ENCODE data around the gene ZDHHC16.
"Not testable (repeated sequence)": the region's sequence is repeated elsewhere in the genome, so short reads cannot be mapped to it uniquely, and the experiment has no call there.

The ZDHHC16 gene

DNA sequence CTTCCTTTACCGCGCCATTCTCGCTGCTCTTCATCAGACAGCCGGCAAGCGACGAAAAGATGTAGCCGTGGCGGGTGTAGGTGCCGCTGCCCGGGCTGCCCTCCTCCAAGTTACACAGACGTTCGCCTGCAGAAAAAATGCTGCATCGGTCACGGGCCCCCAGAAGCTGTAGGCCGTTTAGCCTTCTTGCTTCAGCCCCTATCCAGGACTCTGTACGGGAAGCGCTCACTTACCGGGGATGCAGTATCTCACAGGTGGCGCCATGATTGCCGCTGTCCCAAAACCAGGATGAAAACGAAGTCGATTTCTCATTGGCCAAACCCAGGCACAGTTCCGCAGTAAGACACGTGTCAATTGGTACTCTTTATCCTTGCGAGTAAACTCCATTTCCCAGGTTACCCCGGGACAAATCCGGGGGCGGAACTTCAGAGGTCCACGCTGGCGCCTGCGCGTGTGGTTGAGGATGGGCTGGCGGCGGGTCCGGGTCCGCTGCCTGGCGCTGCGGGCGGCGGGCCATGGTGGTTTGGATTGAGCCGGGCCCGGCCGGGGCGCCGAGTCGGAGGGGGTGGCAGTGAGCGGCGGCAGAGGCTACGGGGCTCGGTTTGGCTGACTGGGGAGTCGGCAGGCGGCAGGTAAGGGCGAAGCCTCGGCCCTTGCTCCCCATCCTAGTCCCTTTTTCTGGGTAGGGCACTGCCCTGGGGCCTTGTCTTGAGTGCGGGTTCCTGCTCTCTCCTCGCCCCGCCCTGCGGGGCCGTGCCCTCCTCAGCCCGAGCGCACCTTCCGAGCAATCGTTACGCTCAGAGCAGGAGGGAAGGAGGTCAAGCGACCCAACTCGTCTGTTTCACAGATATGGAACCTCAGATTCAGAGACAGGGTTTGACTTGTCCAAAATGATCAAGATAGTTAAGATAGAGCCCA lies at the start of gene ZDHHC16, which contains the start of gene EXOSC1:
Gene ZDHHC16, plus strand, starts transcription at position 454 of the 918 bp plus-strand sequence. CDS start 5,501 bp downstream, outside the sequence.
Gene EXOSC1, minus strand, starts transcription at position 285 of the 918 bp plus-strand sequence. Its CDS starts 21 bp downstream, at position 264.
- DNase-seq = peak; percentile 72

DNA sequence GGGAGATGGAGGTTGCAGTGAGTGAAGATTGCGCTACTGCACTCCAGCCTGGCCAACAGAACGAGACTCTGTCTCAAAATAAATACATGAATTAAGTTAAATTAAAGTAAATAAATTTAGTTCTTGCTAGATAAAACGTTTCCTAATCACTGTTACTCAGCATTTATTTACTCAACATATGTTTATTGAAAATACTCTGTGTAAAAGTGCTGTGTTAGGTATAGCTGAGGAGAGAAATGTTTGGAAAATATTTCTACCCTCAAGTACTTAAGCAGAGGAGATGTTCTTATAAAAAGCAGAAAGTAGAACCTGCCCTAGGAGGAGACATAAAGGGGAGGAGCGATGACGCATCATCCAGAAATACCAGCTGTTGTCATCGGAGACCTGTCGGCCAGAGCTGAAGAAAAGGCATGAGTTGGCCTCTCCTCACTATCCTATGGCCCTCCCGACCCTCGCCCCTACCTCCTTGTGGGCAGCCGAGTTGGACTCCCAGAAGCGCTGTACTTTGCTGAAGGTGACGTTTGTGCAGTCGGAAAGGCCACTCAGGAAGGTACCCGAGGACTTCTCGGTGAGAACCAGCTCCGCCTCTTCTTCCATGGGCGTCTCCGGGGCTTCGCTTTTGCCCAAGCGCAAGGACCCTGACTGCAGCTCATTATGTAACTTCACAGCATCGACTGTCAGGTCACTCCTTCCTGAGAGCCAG lies 46.0 kb upstream of the ZDHHC16 start:
- no peak for DNase-seq

DNA sequence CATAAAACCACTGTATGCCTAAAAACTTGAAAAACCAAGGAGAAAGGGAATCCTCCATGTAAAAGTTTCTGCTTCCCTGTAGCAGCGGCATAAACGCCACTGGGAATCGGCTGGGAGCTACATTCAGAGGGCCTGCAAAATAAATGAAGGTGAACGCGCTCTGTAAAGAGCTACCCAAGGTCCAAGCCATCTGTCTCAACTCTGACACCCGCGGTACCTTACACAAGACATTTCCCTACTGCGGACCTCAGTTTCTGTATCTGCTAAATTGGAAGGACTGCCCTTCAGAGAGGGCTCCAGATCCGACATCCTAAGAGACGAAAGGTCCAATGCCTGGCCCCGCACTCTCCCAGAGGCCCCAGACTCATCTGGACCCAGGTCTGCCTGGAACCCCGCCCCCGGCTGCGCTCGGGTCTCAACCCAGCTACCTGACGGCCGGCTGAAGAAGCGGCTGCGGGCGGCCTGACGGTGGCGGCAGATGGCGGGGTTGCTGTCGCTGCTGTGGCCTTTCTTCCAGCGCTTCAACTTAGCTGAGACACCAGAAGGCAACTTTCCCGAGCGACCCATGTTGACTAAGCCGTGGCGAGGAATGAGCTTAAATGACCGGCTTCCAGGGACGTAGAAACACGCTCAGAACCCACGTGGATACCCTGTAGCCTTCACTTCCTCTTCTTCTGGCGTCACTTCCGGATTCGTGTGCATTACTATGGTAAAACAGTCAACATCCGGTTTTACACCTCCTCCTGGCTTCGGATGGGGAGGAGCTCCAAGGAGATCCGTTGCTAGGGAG lies 45.1 kb upstream of the ZDHHC16 start, which contains the start of gene RRP12:
Gene RRP12, minus strand, starts transcription at position 676 of the 790 bp plus-strand sequence. Its CDS starts 109 bp downstream, at position 567.
- peak; percentile 40 for DNase-seq

DNA sequence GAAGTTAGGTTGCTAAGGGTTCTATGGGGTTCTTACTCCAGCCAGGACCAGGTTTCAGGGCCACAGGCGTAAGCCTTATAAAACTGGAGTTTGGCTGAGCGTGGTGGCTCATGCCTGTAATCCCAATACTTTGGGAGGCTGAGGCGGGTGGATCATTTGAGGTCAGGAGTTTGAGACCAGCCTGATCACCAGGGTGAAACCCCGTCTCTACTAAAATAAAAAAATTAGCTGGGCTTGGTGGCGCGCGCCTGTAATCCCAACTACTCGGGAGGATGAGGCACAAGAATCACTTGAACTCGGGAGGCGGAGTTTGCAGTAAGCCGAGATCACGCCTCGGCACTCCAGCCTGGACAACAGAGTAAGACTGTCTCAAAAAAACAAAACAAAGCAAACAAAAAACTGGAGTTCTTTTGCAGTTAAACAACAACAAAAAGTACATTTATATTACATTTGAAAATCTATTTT lies 44.5 kb upstream of the ZDHHC16 start:
- no peak for DNase-seq

DNA sequence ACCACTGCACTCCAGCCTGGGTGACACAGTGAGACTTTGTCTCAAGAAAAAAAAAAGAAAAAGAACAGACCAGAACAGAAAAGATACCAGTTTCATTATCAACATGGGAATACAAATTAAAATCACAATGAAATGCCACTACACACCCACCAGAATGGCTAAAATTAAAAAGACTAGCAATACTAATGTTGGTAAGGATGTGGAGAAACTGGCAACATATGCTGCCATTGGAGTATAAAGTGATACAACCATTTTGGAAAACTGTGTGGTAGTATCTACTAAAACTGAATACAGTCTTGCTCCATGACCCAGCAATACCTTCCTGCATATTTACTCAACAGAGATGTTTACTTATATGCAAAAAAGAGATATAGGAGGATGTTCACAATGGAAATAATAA lies 41.9 kb upstream of the ZDHHC16 start:
- no peak for DNase-seq

DNA sequence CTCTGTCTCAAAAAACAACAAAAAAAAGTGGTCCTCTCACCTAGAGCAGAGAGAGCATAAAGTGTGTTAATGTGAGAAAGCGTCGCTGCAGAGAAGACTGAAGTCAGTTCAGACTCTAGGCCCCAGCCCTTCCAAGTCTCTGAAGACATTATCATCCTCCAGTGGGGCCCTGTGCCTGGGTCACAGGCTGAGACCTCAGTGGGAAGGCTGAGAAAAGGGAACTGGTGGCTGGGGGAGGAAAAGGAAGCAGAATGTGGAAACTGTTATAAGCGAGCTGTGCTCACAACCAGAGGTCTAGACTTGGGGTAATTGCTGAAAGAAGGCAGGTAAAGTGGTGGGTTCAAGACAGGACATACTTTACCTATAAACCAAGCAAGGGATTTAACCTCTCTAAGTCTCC lies 39.9 kb upstream of the ZDHHC16 start:
- DNase-seq = no peak

DNA sequence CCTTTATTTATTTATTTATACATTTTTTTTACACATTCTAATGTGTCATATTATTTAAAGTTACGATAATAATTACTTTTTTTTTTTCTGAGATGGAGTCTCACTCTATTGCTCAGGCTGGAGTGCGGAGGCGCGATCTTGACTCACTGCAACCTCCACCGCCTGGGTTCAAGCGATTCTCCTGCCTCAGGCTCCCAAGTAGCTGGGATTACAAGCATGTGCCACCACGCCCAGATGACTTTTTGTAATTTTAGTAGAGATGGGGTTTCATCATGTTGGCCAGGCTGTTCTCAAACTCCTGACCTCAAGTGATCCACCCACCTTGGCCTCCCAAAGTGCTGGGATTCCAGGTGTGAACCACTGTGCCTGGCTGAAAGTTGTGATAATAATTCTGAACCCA lies 39.5 kb upstream of the ZDHHC16 start:
- DNase-seq = not testable (repeated sequence)

DNA sequence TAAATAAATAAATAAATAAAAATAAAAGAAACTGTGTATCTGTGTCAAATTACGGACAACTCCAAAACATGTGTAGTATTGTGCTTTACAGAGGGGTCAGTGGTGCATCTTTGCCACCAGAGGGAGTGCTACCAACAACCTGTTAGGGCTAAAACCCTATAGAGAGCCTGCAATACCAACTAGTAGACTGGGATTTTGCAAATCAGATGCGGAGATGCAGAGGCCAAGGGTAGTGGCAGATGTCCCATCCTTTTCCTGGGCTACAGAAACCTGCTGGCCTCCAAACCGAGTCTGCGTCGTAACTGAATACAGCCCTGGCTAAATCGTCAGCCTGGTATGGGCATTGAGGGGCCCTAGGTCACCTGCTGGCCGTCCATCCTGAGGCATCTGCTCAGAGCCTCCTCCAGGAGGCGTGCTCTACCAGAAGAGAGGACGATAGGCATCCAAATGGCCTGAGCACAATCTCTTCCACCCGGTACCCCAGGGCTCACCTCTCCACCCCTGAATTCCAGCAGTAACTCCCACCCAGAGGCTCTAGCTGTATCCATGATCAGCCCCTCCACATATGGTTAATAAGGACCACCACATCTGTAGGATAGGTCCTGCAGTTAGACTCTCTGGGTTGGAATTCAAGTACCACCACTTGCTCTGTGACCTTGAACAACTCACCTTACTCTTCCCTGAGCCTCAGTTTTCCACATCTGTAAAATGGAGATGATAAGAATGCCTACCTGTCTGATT lies 38.6 kb upstream of the ZDHHC16 start:
- DNase-seq = peak; percentile 53

DNA sequence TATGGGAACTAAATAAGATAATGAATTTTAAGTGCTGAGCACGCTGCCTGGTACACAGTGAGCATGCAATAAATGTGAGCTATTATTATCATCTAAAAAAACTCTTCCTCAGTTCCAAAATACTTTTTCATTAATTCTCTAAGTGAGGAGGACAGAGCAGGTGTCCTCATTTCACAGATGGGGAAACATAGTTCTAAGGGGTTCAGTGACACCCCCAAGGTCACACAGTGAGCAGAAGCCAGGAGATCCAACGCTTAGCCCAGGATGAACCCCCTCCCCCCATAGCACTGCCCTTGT lies 38.1 kb upstream of the ZDHHC16 start:
- DNase-seq = no peak

DNA sequence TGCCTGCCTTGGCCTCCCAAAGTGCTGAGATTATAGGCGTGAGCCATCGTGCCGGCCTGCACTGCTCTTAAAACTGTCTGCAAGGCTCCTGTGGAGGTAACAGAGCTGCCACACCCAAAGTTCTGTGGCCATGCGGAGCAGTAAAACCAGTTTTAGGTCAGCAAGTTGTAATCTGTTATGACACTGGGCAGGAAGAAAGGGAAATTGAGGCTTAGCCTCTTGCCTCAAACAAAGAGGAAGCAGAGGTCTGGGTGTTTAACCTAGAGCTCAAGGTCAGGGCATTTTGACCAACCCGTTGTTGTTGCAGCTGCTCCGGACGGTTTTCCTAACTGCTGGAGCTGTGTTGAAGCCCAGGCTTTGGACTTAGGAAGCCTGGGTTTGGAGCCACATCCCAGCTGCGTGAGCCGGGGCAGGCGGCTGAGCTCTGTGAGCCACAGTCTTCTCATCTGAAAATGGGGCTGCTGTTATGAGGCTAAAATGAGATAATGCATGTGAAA lies 37.4 kb upstream of the ZDHHC16 start:
- DNase-seq = no peak

DNA sequence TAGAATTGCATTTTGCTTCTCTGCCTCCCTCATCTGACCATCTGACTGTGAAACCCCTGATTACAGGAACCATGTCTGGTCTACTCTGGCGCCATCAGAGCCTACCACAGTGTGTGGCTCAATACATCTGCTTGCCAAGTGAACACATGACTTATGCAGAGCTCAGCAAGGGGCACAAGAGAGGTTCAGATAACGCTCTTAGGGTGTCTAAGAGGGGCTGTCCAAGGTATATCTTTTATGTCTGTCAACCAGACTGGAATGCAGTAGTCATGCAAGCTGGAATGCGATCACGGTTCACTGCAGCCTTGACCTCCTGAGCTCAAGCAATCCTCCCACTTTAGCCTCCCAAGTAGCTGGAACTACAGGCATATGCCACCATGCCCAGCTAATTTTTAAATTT lies 34.6 kb upstream of the ZDHHC16 start:
- no peak for DNase-seq

DNA sequence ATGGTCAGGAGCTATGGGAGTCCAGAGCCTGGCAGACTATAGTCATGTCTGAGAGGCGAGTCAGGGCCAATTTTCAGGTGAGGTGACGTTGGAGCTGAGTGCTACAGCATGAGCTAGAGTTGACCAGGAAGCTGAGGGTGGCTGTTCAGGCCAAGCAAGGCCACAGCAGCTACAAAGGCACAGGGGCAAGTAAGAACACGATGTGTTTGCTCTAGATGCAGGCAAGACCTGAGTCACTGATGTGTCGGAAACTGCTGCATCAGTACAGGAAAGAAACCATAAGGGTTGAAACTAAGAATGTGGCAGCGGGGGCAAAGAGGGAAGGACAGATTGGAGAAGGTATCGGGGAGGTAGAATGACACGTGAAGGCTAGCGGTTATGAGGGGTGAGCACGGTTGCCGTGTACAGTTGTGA lies 33.1 kb upstream of the ZDHHC16 start:
- DNase-seq = no peak

DNA sequence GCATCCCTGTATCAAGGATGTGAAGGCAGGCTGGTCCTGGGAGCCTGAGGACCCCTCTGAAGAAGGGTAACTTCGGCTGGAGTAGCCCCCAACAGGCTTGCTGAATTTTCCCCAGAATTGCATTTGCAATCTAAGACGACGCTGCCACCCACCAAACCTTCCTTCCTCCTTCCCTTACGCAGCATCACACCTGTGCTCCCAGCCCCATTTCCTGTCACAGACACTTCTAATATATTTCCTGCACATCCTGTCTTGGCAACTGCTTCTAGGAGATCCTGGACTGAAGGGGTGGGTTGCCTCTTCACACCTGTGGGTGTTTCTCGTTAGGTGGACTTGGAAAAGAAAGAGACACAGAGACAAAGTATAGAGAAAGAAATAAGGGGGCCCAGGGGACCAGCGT lies 29.4 kb upstream of the ZDHHC16 start:
- DNase-seq = no peak

DNA sequence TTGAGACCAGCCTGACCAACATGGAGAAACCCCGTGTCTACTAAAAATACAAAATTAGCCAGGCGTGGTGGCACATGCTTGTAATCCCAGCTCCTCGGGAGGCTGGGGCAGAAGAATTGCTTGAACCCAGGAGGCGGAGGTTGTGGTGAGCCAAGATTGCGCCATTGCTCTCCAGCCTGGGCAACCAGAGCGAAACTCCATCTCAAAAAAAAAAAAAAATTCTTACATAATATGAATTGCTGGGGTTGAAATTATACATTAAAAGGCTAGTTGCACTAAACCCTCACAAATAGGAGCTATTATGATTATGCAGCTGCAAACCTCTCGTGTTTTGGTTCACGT lies 22.2 kb upstream of the ZDHHC16 start:
- DNase-seq = not testable (repeated sequence)

DNA sequence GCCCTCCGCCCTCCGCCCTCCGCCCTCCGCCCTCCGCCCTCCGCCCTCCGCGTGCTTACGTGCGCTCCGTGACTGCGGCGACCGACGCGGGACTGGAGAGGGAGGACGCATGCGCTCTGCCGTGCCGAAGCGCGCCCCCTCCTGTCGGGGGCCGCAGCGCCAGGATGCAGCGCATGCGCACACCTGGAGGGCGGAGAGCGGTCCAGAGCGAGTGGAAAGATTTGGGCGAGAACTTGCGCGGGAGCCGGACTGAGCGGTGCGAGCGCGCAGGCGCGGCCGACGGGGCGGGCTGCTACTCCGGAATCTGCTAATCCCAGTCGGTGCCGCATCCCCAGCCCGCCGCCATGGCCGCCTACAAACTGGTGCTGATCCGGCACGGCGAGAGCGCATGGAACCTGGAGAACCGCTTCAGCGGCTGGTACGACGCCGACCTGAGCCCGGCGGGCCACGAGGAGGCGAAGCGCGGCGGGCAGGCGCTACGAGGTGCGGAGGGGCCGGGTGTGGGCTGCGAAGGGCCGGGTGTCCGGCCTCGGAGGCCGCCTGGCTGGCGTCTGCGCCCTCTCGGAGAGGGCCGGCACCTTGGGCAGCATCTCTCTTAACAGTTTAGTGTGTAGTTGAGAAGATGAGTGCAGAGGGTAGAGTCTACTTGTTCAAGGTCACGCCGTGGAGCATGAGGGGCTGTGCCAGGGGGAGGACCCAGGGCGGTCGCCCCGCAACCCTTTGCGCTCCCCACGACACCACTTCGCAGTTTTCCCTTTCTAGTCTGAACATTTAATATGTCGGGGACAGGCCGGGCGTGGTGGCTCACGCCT lies 19.8 kb upstream of the ZDHHC16 start, which contains the start of gene PGAM1:
Gene PGAM1, plus strand, starts transcription at position 228 of the 812 bp plus-strand sequence. Its CDS starts 117 bp downstream, at position 345.
- peak; percentile 77 for DNase-seq

DNA sequence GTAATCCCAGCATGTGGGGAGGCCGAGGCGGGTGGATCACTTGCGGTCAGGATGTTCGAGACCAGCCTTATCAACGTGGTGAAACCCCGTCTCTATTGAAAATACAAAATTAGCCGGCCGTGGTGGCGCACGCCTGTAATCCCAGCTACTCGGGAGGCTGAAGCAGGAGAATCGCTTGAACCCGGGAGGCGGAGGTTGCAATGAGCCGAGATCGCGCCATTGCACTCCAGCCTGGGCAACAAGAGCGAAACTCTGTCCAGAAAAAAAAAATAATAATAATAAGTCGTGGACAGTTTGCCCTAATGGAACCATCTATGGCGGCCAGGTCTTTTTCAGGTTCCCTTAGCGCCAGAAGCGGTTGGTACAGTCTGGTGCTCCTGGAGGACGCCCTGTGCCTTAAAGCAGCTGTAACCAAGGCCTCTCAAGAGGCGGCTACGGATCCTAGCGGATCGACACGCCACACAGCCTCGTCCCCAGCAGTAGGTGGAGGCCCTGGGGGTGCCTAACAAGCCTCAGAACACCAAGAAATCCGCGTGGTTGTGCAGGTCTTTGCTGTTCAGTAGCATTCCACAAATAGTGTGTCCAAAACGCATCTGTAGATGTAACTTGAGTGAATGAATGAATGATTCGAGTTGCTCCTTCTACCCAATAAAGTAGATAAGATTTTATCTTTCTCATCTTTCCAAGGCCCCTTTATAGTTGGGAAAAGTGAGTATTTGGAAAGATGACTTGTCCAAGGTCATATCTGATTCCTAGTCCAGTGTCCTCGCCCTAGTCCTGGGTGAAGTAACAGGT lies 19.0 kb upstream of the ZDHHC16 start:
- DNase-seq = no peak

DNA sequence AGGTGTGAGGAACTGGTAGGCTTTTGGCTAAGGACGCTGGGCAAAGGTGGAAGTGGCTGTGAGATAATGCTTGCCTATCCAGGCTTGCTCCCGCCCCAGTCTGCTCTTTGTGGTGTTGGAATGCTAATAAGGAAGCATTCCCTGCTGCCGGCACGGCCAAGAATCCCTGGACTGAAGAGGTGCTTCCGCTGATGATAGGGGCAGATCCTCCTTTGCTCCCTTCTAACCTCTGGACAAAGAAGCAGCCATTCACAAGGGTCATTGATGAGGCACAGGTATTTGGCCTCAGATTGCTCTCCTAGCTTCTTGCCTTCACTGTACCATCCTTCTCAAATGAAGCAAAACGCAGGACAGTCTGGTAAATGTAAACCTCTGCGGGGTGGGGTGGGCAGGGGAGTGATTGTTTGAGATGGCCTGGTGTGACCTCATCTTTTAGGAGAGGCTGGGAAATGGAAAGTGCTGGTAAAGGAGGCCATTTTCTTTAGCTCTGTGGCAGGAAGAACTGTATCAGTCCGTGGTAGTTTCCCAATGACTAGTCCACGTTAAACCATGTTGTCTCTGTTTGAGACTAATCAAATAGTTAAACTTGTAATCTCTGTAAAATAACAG lies 18.3 kb upstream of the ZDHHC16 start:
- DNase-seq = no peak

DNA sequence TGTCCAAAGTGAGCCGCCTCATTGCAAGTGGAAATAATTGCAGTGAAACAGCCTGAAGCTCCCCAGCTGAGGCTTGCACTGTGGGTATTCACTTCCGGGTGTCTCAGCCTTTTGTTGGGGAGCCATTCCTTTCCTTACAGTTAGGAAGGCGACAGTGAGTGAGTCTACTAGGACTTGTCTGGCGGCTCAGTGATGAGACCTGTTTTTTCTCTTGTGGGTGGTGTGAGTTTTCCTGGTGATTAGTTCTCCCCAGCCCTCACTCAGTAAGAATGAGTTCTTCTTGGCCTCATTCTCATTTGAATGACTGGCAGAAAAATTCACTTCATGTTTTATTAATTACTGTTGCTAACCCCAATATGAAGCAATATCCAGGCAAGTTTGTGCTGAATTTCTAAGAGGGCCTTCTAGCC lies 17.4 kb upstream of the ZDHHC16 start:
- DNase-seq = no peak

DNA sequence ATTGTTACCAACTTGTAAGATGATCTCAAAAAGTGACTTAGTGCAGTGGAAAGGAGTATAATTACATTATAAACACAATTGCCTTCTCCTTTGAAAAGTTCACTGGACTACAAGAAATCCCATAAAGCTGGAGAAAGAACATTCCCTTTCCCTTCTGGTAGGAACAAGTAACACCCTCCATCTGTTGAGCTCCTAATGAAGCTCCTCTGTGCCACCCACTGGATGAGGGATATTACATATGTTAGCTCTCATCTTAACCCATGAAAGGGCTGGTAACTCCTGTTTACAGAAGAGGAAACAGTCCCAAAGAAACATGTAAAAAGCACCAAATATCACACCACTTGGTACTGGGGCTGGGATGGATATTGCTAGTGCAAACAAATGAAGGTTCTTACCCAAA lies 11.9 kb upstream of the ZDHHC16 start:
- DNase-seq = no peak

DNA sequence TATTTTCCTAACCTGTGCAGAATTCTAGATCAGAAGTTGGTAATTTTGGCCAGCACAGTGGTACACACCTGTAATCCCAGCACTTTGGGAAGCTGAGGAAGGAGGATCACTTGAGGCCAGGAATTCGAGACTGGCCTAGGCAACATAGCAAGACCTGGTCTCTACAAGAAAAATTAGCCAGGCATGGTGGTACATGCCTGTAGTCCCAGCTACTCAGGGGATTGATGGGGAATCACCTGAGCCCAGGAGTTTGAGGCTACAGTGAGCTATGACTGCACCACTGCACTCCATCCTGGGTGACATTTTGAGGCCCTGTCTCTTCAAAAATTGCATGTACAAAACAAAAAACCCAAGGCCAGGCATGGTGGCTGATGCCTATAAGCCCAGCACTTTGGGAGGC lies 11.4 kb upstream of the ZDHHC16 start:
- no peak for DNase-seq

Measured in NCI-H748 treated with DMSO at 0.1 percent for 48 hours (cell line).